ENCODE measurements around the gene TCP1. TPM values are rescaled to one million over a fixed set of nuclear protein-coding genes. Genes with fewer than 3 reads are reported as not detected.

Gene TCP1
- total and polyA plus RNA-seq, 2 of the 13 experiments (the other 11 are each of a cell fraction or from before 2014, with no cell fraction given): 116 to 553 TPM

DNA sequence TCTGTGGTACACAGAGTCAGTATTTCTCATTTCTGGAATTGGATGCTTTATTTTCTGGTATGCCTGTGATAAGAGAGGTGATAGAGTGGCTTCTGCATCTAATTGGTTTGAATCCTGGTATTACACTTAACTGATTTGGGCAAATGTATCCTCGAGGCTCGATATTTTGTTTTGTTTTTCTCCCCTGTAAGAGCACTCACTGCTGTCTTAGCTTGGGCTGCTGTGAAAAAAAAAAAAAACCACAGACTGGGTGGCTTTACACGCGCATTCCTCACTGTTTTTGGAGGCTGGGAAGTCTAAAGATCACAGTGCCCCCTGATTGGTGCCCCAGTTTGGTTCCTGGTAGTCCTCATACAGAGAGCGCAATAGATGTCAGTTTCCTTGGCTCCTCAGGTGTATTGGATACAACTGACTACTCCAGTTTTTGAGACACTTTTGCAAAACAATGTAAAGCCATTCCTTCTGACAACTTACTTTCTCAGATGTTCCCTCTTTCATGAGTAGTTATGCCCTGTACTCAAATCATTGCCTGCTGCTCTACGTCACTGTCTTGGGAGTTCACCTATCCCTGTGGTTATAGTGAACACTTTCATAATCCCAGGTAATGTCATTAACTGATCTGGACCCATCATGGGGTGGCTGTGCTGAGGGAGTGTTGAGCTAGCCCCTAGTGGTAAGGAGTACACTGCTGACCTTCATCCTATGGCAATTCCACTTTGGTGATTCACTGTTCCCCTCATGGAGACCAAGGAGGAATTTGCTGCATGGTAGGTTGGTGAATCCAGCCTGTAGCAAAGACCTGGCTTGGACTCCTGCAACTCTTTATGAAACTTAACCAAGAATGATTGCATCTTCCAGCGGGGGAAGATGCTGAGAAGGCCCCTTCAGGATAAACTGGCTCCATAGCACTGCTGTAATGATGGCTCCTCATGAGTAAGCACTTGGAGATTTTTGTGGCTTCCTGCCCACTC is 31.1 kb downstream of the TCP1 start:
- in situ Hi-C loops (cut with HindIII; ENCODE audit: extremely low pct_ligation_motif_present, low pct_unique_long_range_greater_than_20kb): no loop called here
- DNase-seq (ENCODE audit: low spot score) (peak; percentile 68), FAIRE-seq (no peak), ATAC-seq (peak; percentile 21)
- no peaks in the 10 kb centered on the region for H3K9me3 ChIP-seq (ENCODE audit: low read length)
- H3K4me3 ChIP-seq (replicated peaks in 1 of 3; ENCODE audit: insufficient read depth in 1 of 3, low read depth in 2 of 3, low read length in 3 of 3): no peak overlapping the region
- POLR2A ChIA-PET: interaction anchor here (1.2 to 10.2 kb wide), 3 partner anchors 30 to 65 kb away, joined by 5 to 175 read pairs (median 9); partner anchors contain the start of genes SOD2, TCP1 and WTAP
- H3K27ac ChIP-seq (ENCODE audit: extremely low read length, insufficient read depth, low read length): peak overlapping the region; percentile 39
- no peak overlapping the region for H3K4me2 ChIP-seq (ENCODE audit: low read depth, low read length)
- no TSS peak for BruUV-seq (replicated peaks)
- peaks cover 28% of the 10 kb centered on the region for H3K79me2 ChIP-seq (ENCODE audit: insufficient read depth, low read length)
- peaks cover 10 to 34% of the 10 kb centered on the region in 2 experiments for H3K36me3 ChIP-seq (replicated peaks in 1 of 2; ENCODE audit: control insufficient read depth in 1 of 2, insufficient read depth in 2 of 2, low read length in 2 of 2)
- H4K20me1 ChIP-seq (ENCODE audit: insufficient read depth, low read length): no peaks in the 10 kb centered on the region
- H3K4me1 ChIP-seq (ENCODE audit: insufficient read depth, low read length): peaks cover 42% of the 10 kb centered on the region
- H3K27me3 ChIP-seq (ENCODE audit: control insufficient read depth in 1 of 2, insufficient read depth in 2 of 2, low read length in 2 of 2): no peaks in the 10 kb centered on the region; a peak in 1 of 5 replicates
- CTCF ChIA-PET (ENCODE audit: low intra/inter-chr PET ratio, low total read pairs): interaction anchor here (0.7 kb wide), 1 partner anchor 38 kb away, joined by 3 read pairs; no protein-coding TSS in a partner anchor
- intact Hi-C loops (cut with micrococcal nuclease; ENCODE audit: unreplicated experiment): no loop called here
- WGBS (ENCODE audit: low lambda C conversion rate): 78% methylated on average over 7 of the region's 7 CpGs
- H3K9ac ChIP-seq (ENCODE audit: insufficient read depth, low read depth, low read length): peak overlapping the region; percentile 0; the same call in 1 of the 2 replicates
- H2AFZ ChIP-seq (ENCODE audit: low read length): no peak overlapping the region
- no peak for TF ChIP-seq KDM5A (IDR thresholded peaks at IDR 0.05; ENCODE audit: borderline replicate concordance, low read length)
- TF ChIP-seq CBX1 (IDR thresholded peaks at IDR 0.05; ENCODE audit: low read depth): no peak
- peak; percentile 36 for TF ChIP-seq ZNF781 (CRISPR knock-in tag; IDR thresholded peaks at IDR 0.05; ENCODE audit: borderline replicate concordance, not compliant biosample characterization)
- peak; percentile 57; the same call in 1 of the 2 replicates for TF ChIP-seq REPIN1 (CRISPR knock-in tag; IDR thresholded peaks at IDR 0.05; ENCODE audit: borderline replicate concordance, low read depth)
- peak; percentile 75 for TF ChIP-seq FOSL2 (CRISPR knock-in tag; IDR thresholded peaks at IDR 0.05)
- no peak; the same call in 1 of the 2 replicates for TF ChIP-seq NFIC (IDR thresholded peaks at IDR 0.05; ENCODE audit: low read length)
- no peak for TF ChIP-seq SMAD3 (CRISPR knock-in tag; IDR thresholded peaks at IDR 0.05)
- TF ChIP-seq ZNF367 (CRISPR knock-in tag; IDR thresholded peaks at IDR 0.05; ENCODE audit: borderline replicate concordance): no peak
- TF ChIP-seq, protein P1, sequence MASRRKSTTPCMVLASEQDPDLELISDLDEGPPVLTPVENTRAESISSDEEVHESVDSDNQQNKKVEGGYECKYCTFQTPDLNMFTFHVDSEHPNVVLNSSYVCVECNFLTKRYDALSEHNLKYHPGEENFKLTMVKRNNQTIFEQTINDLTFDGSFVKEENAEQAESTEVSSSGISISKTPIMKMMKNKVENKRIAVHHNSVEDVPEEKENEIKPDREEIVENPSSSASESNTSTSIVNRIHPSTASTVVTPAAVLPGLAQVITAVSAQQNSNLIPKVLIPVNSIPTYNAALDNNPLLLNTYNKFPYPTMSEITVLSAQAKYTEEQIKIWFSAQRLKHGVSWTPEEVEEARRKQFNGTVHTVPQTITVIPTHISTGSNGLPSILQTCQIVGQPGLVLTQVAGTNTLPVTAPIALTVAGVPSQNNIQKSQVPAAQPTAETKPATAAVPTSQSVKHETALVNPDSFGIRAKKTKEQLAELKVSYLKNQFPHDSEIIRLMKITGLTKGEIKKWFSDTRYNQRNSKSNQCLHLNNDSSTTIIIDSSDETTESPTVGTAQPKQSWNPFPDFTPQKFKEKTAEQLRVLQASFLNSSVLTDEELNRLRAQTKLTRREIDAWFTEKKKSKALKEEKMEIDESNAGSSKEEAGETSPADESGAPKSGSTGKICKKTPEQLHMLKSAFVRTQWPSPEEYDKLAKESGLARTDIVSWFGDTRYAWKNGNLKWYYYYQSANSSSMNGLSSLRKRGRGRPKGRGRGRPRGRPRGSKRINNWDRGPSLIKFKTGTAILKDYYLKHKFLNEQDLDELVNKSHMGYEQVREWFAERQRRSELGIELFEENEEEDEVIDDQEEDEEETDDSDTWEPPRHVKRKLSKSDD (CRISPR knock-in tag; IDR thresholded peaks at IDR 0.05; ENCODE audit: low read depth): no peak
- TF ChIP-seq ZNF720 (CRISPR knock-in tag; IDR thresholded peaks at IDR 0.05): peak; percentile 83; the same call in 1 of the 2 replicates
- TF ChIP-seq RORA (CRISPR knock-in tag; IDR thresholded peaks at IDR 0.05): no peak
- 0 out of 2 replicates have a peak, but pooled peaks have one; percentile 50 for TF ChIP-seq SMYD3 (CRISPR knock-in tag; IDR thresholded peaks at IDR 0.05)
- TF ChIP-seq, protein P2, sequence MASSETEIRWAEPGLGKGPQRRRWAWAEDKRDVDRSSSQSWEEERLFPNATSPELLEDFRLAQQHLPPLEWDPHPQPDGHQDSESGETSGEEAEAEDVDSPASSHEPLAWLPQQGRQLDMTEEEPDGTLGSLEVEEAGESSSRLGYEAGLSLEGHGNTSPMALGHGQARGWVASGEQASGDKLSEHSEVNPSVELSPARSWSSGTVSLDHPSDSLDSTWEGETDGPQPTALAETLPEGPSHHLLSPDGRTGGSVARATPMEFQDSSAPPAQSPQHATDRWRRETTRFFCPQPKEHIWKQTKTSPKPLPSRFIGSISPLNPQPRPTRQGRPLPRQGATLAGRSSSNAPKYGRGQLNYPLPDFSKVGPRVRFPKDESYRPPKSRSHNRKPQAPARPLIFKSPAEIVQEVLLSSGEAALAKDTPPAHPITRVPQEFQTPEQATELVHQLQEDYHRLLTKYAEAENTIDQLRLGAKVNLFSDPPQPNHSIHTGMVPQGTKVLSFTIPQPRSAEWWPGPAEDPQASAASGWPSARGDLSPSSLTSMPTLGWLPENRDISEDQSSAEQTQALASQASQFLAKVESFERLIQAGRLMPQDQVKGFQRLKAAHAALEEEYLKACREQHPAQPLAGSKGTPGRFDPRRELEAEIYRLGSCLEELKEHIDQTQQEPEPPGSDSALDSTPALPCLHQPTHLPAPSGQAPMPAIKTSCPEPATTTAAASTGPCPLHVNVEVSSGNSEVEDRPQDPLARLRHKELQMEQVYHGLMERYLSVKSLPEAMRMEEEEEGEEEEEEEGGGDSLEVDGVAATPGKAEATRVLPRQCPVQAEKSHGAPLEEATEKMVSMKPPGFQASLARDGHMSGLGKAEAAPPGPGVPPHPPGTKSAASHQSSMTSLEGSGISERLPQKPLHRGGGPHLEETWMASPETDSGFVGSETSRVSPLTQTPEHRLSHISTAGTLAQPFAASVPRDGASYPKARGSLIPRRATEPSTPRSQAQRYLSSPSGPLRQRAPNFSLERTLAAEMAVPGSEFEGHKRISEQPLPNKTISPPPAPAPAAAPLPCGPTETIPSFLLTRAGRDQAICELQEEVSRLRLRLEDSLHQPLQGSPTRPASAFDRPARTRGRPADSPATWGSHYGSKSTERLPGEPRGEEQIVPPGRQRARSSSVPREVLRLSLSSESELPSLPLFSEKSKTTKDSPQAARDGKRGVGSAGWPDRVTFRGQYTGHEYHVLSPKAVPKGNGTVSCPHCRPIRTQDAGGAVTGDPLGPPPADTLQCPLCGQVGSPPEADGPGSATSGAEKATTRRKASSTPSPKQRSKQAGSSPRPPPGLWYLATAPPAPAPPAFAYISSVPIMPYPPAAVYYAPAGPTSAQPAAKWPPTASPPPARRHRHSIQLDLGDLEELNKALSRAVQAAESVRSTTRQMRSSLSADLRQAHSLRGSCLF (CRISPR knock-in tag; IDR thresholded peaks at IDR 0.05; ENCODE audit: borderline replicate concordance): no peak
- peak; percentile 42; the same call in 1 of the 2 replicates for TF ChIP-seq POLR2AphosphoS5 (IDR thresholded peaks at IDR 0.05; ENCODE audit: low read depth, low read length)
- no peak for TF ChIP-seq ZNF264 (CRISPR knock-in tag; IDR thresholded peaks at IDR 0.05)

Data from HepG2 (cell line).